ENCODE measurements around the gene RPS19BP1. TPM values are rescaled to one million over a fixed set of nuclear protein-coding genes. Genes with fewer than 3 reads are reported as not detected.

Gene RPS19BP1
- polyA plus RNA-seq, 3 donors from 2014 or later, result 139 to 239 (median 180) TPM

DNA sequence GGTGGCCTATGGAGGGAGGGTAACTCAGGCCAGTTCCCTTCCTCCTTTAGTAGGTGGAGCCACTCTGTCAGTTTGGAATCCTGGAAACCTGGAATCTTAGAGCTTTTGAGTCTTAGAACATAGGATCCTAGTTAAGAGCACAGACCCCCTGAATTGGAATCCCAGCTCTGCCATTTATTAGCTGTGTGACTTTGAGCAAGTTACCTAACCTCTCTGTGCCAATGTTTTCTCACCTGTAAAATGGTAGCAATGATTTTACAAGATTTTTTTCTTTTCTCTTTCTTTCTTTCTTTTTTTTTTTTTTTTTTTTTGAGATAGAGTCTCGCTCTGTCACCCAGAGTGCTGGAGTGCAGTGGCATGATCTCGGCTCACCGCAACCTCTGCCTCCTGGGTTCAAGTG, 20.9 kb upstream of the RPS19BP1 start:
- no peak overlapping the region for H3K4me3 Mint-ChIP-seq
- H3K9me3 Mint-ChIP-seq, result no peaks in the 10 kb centered on the region
- H3K36me3 Mint-ChIP-seq, result no peaks in the 10 kb centered on the region
- H3K27me3 Mint-ChIP-seq (ENCODE audit: low read depth in 3 of 3), result peaks cover 11 to 32% (median 19%) of the 10 kb centered on the region in 3 donors
- H3K27ac Mint-ChIP-seq, result no peak overlapping the region
- DNase-seq, result no peak
- H3K4me1 Mint-ChIP-seq, result peaks cover 6 to 7% of the 10 kb centered on the region in 2 donors

DNA sequence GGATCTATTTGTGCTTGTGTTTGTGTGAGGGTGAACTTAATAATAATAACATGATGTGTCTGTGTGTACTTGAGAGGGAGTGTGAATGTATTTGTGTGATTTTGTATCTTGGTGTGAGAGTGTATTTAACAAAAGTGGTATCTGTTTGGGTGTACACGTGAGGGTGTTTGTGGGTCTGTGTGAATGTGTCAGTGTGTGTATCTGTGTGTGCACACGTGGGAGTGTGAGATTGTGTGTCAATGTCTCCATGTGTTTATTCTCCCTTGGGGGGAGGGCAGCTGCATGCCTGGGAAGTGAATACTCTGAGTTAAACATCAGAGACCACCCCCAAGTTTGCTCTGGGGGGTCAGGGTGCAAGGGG, 15.0 kb upstream of the RPS19BP1 start:
- no peak overlapping the region for H3K4me3 Mint-ChIP-seq
- H3K36me3 Mint-ChIP-seq, result no peaks in the 10 kb centered on the region
- H3K27ac Mint-ChIP-seq, result no peak overlapping the region
- no peaks in the 10 kb centered on the region for H3K9me3 Mint-ChIP-seq
- DNase-seq, result no peak
- peaks cover 8 to 24% (median 17%) of the 10 kb centered on the region in 3 donors for H3K27me3 Mint-ChIP-seq (ENCODE audit: low read depth in 3 of 3)
- H3K4me1 Mint-ChIP-seq, result peaks cover 22 to 24% of the 10 kb centered on the region in 2 donors

GRCh38 chr22:39546889-39547586, 14.5 kb upstream of the RPS19BP1 start:
- Mint-ChIP-seq H3K4me3 (peak overlapping the region in 1 of 5 donors; percentile 90), H3K36me3 (no peaks in the 10 kb centered on the region), H3K4me1 (peaks cover 22 to 24% of the 10 kb centered on the region in 2 donors), H3K27me3 (ENCODE audit: low read depth in 3 of 3) (peaks cover 11 to 22% (median 17%) of the 10 kb centered on the region in 3 donors), H3K9me3 (no peaks in the 10 kb centered on the region), H3K27ac (no peak overlapping the region)
- no peak for DNase-seq

DNA sequence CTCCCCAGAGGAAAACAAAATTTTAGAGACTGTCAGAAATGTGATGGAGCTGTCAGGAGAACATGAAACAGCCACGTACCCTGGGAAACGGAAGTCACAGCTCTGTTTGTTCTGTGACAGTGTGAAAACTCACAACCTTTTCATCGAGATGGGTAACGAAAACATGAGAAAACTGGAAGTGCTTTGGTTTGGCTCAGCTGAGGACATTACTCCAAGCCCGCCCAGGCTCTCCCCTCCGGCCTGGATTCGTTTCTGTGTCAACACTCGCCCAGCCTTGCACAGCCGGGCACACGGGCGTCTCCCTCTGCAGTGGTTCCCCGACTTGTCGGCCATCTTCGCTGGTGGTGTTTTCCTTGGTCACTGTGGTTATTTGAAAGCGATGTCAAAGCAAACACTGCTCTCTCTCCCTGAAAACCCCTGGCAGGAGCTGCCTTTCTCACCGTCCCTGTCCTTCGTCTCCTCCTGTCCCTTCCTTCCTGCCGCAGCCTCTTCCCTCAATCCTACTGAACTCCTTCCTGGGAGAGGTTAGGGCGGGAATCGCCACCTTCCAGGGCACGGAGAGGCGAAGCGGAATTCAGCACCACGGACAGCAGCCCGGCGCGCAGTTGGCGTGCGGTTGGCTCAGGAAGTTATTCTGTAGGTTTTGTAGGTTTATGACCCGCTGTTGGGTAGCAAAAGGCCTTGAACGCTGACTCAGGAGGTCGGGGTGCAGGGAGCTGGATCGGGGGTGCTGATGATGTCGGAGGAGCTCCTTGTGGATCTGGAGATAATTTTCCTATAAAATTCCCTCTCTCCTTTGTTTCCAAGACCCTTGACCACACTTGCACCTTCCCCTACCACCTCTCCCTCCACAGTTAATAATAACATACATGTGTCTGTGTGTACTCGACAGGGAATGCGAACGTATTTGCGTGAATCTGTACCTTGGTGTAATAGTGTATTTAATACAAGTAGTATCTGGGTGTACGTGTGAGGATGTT, 13.1 kb upstream of the RPS19BP1 start:
- Mint-ChIP-seq H3K4me1 (peaks cover 22 to 24% of the 10 kb centered on the region in 2 donors), H3K4me3 (peak overlapping the region; percentile 51 to 90 (median 78)), H3K36me3 (no peaks in the 10 kb centered on the region), H3K9me3 (no peaks in the 10 kb centered on the region), H3K27ac (peak overlapping the region in 3 of 6 donors; percentile 15 to 81 (median 19)), H3K27me3 (ENCODE audit: low read depth in 3 of 3) (peaks cover 7 to 17% (median 17%) of the 10 kb centered on the region in 3 donors)
- DNase-seq, result peak; percentile 41 to 64 (median 44)

- Mint-ChIP-seq H3K4me3 (no peak overlapping the region), H3K9me3 (no peaks in the 10 kb centered on the region), H3K36me3 (no peaks in the 10 kb centered on the region), H3K27me3 (ENCODE audit: low read depth in 3 of 3) (peaks cover 7 to 17% (median 13%) of the 10 kb centered on the region in 3 donors), H3K27ac (no peak overlapping the region), H3K4me1 (peaks cover 22 to 24% of the 10 kb centered on the region in 2 donors)
- DNase-seq, result no peak
Measured at GRCh38 chr22:39543095-39543494, 10.5 kb upstream of the RPS19BP1 start.

- DNase-seq, result no peak
- Mint-ChIP-seq H3K27me3 (ENCODE audit: low read depth in 3 of 3) (peaks cover under 1 to 3% (median under 1%) of the 10 kb centered on the region in 3 donors), H3K4me1 (peaks cover 1 to 2% of the 10 kb centered on the region in 2 donors), H3K9me3 (no peaks in the 10 kb centered on the region), H3K4me3 (no peak overlapping the region), H3K36me3 (no peaks in the 10 kb centered on the region), H3K27ac (no peak overlapping the region)
Measured at GRCh38 chr22:39537975-39538374, 5.4 kb upstream of the RPS19BP1 start.

GRCh38 chr22:39536711-39537110, 4.2 kb upstream of the RPS19BP1 start:
- H3K27me3 Mint-ChIP-seq (ENCODE audit: low read depth in 3 of 3), result peaks cover 2 to 6% (median 6%) of the 10 kb centered on the region in 3 donors
- H3K27ac Mint-ChIP-seq, result no peak overlapping the region
- no peak overlapping the region for H3K4me3 Mint-ChIP-seq
- no peaks in the 10 kb centered on the region for H3K9me3 Mint-ChIP-seq
- DNase-seq, result no peak
- peaks cover 12 to 14% of the 10 kb centered on the region in 2 donors for H3K4me1 Mint-ChIP-seq
- H3K36me3 Mint-ChIP-seq, result peaks cover 0 to 2% (median 0%) of the 10 kb centered on the region in 3 donors

DNA sequence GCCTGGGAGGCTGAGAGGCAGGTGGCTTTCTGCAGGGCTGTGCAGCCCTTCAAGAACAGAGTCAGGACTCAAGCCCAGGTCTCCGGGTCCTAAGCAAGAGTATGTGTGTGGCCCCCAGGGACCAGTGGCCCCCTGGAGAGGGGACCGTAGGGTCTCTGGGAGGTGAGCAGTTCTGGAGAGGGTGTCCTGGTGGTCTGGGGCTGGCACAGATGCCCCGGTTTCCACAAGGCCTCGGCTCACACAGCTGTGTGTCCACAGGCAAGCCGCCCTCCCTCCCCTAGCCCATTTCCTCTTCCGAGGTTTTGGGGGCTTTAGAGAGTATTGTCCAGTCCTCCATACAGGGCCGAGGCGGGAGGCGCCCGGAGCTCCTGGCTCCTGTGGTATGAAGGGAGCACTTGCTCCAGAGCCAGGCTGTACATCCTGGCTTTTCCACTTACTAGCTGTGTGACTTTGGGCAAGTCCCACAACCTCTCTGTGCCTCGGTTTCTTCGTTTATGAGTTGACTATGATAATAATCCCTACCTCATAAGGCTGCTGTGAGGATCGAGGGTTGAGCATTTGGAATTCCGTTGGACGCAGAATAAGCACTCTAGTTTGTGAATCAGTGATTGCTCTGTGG, 3.4 kb upstream of the RPS19BP1 start:
- Mint-ChIP-seq H3K4me3 (no peak overlapping the region), H3K9me3 (no peaks in the 10 kb centered on the region)
- DNase-seq, result no peak

GRCh38 chr22:39535357-39535725, 2.8 kb upstream of the RPS19BP1 start:
- Mint-ChIP-seq H3K27me3 (ENCODE audit: low read depth in 3 of 3) (peaks cover 2 to 6% (median 6%) of the 10 kb centered on the region in 3 donors), H3K9me3 (no peaks in the 10 kb centered on the region), H3K27ac (no peak overlapping the region), H3K4me3 (no peak overlapping the region), H3K36me3 (peaks cover 0 to 2% (median 0%) of the 10 kb centered on the region in 3 donors), H3K4me1 (peaks cover 25 to 28% of the 10 kb centered on the region in 2 donors)
- no peak for DNase-seq

More for the DNA sequence above, 3.4 kb upstream of the RPS19BP1 start:
- H3K27me3 Mint-ChIP-seq (ENCODE audit: low read depth in 3 of 3), result peaks cover 2 to 6% (median 6%) of the 10 kb centered on the region in 3 donors
- peaks cover 0 to 2% (median 0%) of the 10 kb centered on the region in 3 donors for H3K36me3 Mint-ChIP-seq
- peaks cover 20 to 22% of the 10 kb centered on the region in 2 donors for H3K4me1 Mint-ChIP-seq
- H3K27ac Mint-ChIP-seq, result no peak overlapping the region

DNA sequence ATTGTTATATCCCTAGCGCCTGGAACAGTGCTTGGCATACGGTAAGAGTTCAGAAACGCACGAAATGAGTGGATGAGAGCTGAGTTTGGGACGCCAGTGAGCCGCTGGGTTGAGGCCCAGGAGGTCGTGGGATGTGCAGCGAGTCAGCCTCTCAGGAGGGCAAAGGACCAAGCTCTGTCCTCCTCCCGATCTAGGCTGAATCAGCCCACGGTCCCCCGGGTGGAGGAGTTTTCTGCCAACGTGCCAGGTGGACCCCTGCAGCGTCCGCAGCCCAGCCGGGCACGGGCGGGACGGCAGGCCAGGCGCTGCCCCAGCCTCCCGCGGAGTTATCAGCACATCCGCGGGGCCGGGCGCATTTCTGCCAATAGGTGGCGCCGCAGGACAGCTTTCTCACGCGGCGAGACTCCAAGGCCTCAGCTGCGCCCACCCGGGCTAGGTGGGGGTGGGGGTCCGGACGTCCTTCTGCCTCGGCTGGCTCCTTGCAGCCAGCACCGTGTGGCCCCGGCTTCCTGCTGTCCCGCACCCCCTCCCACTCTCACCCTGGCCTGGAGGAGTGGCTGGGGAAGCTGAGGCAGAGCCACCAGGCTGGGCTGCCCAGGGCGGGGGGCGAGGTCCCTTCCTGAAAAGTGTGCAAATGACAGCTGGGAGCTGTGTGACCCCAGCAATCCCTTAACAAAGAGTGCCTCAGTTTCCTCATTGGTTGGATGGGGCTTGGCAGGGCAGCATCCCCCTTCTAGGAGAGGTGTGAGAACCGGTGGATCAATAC, 2.2 kb upstream of the RPS19BP1 start:
- H3K27ac Mint-ChIP-seq, result no peak overlapping the region
- H3K4me1 Mint-ChIP-seq, result peaks cover 30 to 33% of the 10 kb centered on the region in 2 donors
- peak; percentile 66 to 74 (median 73) for DNase-seq
- H3K36me3 Mint-ChIP-seq, result peaks cover 0 to 6% (median 4%) of the 10 kb centered on the region in 3 donors
- H3K27me3 Mint-ChIP-seq (ENCODE audit: low read depth in 3 of 3), result peaks cover 2 to 9% (median 8%) of the 10 kb centered on the region in 3 donors
- H3K9me3 Mint-ChIP-seq, result no peaks in the 10 kb centered on the region
- peak overlapping the region in 2 of 5 donors; percentile 20 to 21 for H3K4me3 Mint-ChIP-seq

GRCh38 chr22:39534092-39534506, 1.6 kb upstream of the RPS19BP1 start:
- Mint-ChIP-seq H3K27me3 (ENCODE audit: low read depth in 3 of 3) (peaks cover 2 to 10% (median 8%) of the 10 kb centered on the region in 3 donors), H3K27ac (peak overlapping the region in 2 of 6 donors; percentile 8 to 24), H3K36me3 (peaks cover 0 to 6% (median 4%) of the 10 kb centered on the region in 3 donors), H3K4me1 (peaks cover 37 to 40% of the 10 kb centered on the region in 2 donors), H3K9me3 (no peaks in the 10 kb centered on the region), H3K4me3 (peak overlapping the region in 1 of 5 donors; percentile 21)
- no peak for DNase-seq

DNA sequence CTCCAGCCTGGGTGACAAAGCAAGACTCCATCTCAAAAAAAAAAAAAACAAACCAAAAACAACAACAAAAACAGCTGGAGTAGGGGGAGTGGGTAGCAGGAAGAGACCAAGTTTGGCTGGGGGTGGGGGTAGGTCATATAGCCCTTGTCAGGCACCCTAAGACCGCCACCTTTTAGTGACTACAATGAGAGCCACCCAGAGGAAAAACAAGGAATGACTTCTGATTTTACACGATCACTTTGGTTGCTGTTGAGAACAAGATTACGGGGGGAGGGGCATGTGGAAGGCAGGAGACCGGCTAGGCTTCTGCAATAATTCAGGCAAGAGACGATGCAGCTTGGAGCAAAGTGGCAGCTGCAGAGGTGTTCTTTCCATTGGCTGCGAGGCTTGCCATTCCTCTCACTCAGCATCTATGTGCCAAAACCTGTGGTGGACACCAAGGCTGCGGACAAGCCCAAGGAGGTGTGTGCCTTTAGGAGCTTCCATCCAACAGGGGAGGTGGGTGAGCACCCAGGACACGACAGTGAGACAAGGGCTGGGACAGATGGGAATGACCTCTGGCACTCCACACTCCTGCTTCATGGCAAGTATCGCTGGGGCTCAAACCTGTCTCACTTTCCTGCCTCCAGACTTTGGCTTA, 1.7 kb downstream of the RPS19BP1 start:
- no peaks in the 10 kb centered on the region for H3K9me3 Mint-ChIP-seq
- peaks cover 0 to 6% (median 4%) of the 10 kb centered on the region in 3 donors for H3K36me3 Mint-ChIP-seq
- peaks cover 62 to 65% of the 10 kb centered on the region in 2 donors for H3K4me1 Mint-ChIP-seq
- no peak for DNase-seq
- H3K27me3 Mint-ChIP-seq (ENCODE audit: low read depth in 3 of 3), result peaks cover 2 to 13% (median 10%) of the 10 kb centered on the region in 3 donors
- H3K4me3 Mint-ChIP-seq, result peak overlapping the region; percentile 73 to 98 (median 97)
- H3K27ac Mint-ChIP-seq, result peak overlapping the region; percentile 64 to 98 (median 94)

Data from immature natural killer cell (primary cell).